HepG2 (cell line): ENCODE results near the gene TMEM220. TPM values are rescaled to one million over a fixed set of nuclear protein-coding genes. Genes with fewer than 3 reads are reported as not detected.

Source experiments
- ATAC-seq: fragments of 200-7000 bp; cut with Tn5 transposase; 3 replicates; pipeline ENCODE4 v1.9.1; 2020; ENCODE audit warnings: mild to moderate bottlenecking, moderate library complexity
- BruUV-seq: library from RNA; stranded (reverse); fragments of 400-500 nt; replicated peaks from 2 replicates; lab custom pipeline; 2021; lab: Mats Ljungman, UMichigan
- CTCF ChIA-PET: fragments of 300-600 bp; formaldehyde crosslinking; extraction: SDS; loops from one replicate; lab custom pipeline; 2021; ENCODE audit warnings: low total read pairs, inconsistent platforms, low intra/inter-chr PET ratio; lab: Yijun Ruan, JAX
- POLR2A ChIA-PET: fragments of 350-600 bp; sonication (Branson Sonifier 250); formaldehyde crosslinking; loops from one replicate; lab custom pipeline; 2020; ENCODE audit warnings: antibody characterized with exemption, inconsistent platforms; lab: Yijun Ruan, JAX
- DNase-seq: peaks from one replicate; pipeline ENCODE4 v3.0.0-alpha.2; 2015; ENCODE audit warnings: low spot score
- FAIRE-seq: peaks from 3 replicates; lab custom pipeline; 2011; peaks lifted over from hg19 to GRCh38; lab: Jason Lieb, UNC
- H2AFZ ChIP-seq: one replicate; pipeline ENCODE4 v1.6.1; 2011; ENCODE audit warnings: low read length, inconsistent platforms
- H3K27ac ChIP-seq: fragments of 300-600 bp; 3 replicates; pipeline ENCODE4 v1.8.0; 2011; ENCODE audit warnings: mixed run types, mild to moderate bottlenecking, mixed read lengths, low read length, inconsistent platforms; ENCODE audit not compliant: insufficient read depth; ENCODE audit errors: extremely low read length
- H3K27me3 ChIP-seq, 2 experiments: fragments of 200-600 bp in 1 of 2; 2 replicates in 1 of 2; 3 replicates in 1 of 2; pipeline versions ENCODE4 v1.6.0 to v1.8.0; 2011; ENCODE audit warnings: low read length in 2 of 2, mild to moderate bottlenecking in 2 of 2, moderate library complexity in 2 of 2, inconsistent platforms in 1 of 2; ENCODE audit not compliant: insufficient read depth in 2 of 2, control insufficient read depth in 1 of 2
- H3K36me3 ChIP-seq, 2 experiments: fragments of 200-600 bp in 1 of 2; replicated peaks in 1 of 2; 2 replicates in 1 of 2; 3 replicates in 1 of 2; pipeline versions ENCODE4 v1.5.1 to v1.8.0; 2011; ENCODE audit warnings: low read length in 2 of 2, inconsistent platforms in 1 of 2; ENCODE audit not compliant: insufficient read depth in 2 of 2, control insufficient read depth in 1 of 2
- H3K4me1 ChIP-seq: 2 replicates; pipeline ENCODE4 v1.5.1; 2012; ENCODE audit warnings: low read length, inconsistent platforms; ENCODE audit not compliant: insufficient read depth
- H3K4me2 ChIP-seq: 2 replicates; pipeline ENCODE4 v1.6.0; 2011; ENCODE audit warnings: low read depth, low read length, inconsistent platforms
- H3K4me3 ChIP-seq, 3 experiments: fragments of 200-600 bp in 1 of 3; sonication (generic), shearing (Covaris generic) in 1 of 3; replicated peaks in 1 of 3; 2 replicates each; pipeline ENCODE4 v1.5.1; 2011 to 2016; ENCODE audit warnings: low read length in 3 of 3, inconsistent platforms in 2 of 3, low read depth in 2 of 3, mild to moderate bottlenecking in 2 of 3, control low read depth in 1 of 3, mixed read lengths in 1 of 3; ENCODE audit not compliant: insufficient read depth in 1 of 3
- H3K79me2 ChIP-seq: one replicate; pipeline ENCODE4 v1.6.1; 2011; ENCODE audit warnings: low read length, inconsistent platforms; ENCODE audit not compliant: insufficient read depth
- H3K9ac ChIP-seq: 2 replicates; pipeline ENCODE4 v1.6.0; 2011; ENCODE audit warnings: mild to moderate bottlenecking, low read depth, low read length, inconsistent platforms; ENCODE audit not compliant: insufficient read depth
- H3K9me3 ChIP-seq: 2 replicates; pipeline ENCODE4 v1.5.1; 2012; ENCODE audit warnings: mild to moderate bottlenecking, low read length
- H4K20me1 ChIP-seq: 2 replicates; pipeline ENCODE4 v1.6.0; 2011; ENCODE audit warnings: inconsistent platforms, mild to moderate bottlenecking, low read length, moderate library complexity; ENCODE audit not compliant: insufficient read depth
- ESRRA ChIP-seq: sonication (generic); formaldehyde crosslinking; IDR thresholded peaks from 2 replicates; pipeline ENCODE4 v1.5.1; 2020; ENCODE audit warnings: mild to moderate bottlenecking, low read depth, missing genetic modification reagents
- ETV5 ChIP-seq: IDR thresholded peaks from 2 replicates; pipeline ENCODE4 v1.6.1; 2018; ENCODE audit warnings: missing biosample characterization, missing genetic modification reagents, inconsistent platforms, borderline replicate concordance
- GTF3A ChIP-seq: sonication (generic); formaldehyde crosslinking; conservative IDR thresholded peaks from 2 replicates; pipeline ENCODE4 v1.4.0; 2020; ENCODE audit warnings: mild to moderate bottlenecking, missing genetic modification reagents
- HCFC1 ChIP-seq: fragments of 150-350 bp; IDR thresholded peaks from 2 replicates; pipeline ENCODE4 v1.6.1; 2014; ENCODE audit warnings: low read depth, low read length
- HDAC2 ChIP-seq: sonication (generic); formaldehyde crosslinking; IDR thresholded peaks from 2 replicates; pipeline ENCODE4 v1.4.0; 2020; ENCODE audit warnings: missing genetic modification reagents
- HHEX ChIP-seq: IDR thresholded peaks from 2 replicates; pipeline ENCODE4 v1.6.1; 2016; ENCODE audit warnings: control low read depth
- KDM3A ChIP-seq: IDR thresholded peaks from 2 replicates; pipeline ENCODE4 v1.6.1; 2018; ENCODE audit warnings: low read depth, missing compliant biosample characterization
- POLR2G ChIP-seq: fragments of 200-400 bp; formaldehyde crosslinking; IDR thresholded peaks from 2 replicates; pipeline ENCODE4 v1.6.1; 2018; ENCODE audit warnings: mild to moderate bottlenecking, low read depth, low read length, moderate library complexity
- SKIL ChIP-seq: sonication (generic); formaldehyde crosslinking; IDR thresholded peaks from 2 replicates; pipeline ENCODE4 v1.8.0; 2022; ENCODE audit warnings: missing genetic modification reagents, mild to moderate bottlenecking, moderate library complexity, borderline replicate concordance
- TFAP4 ChIP-seq: sonication (generic); IDR thresholded peaks from 2 replicates; pipeline ENCODE4 v1.6.1; 2016; ENCODE audit warnings: low read depth, borderline replicate concordance
- THAP7 ChIP-seq: sonication (generic); formaldehyde crosslinking; IDR thresholded peaks from 2 replicates; pipeline ENCODE4 v1.8.1; 2023; ENCODE audit warnings: mild to moderate bottlenecking, missing genetic modification reagents
- ZFAT ChIP-seq: sonication (generic); formaldehyde crosslinking; conservative IDR thresholded peaks from 2 replicates; pipeline ENCODE4 v1.8.1; 2023; ENCODE audit warnings: missing genetic modification reagents, inconsistent platforms
- ZNF83 ChIP-seq: sonication (generic); formaldehyde crosslinking; IDR thresholded peaks from 2 replicates; pipeline ENCODE4 v1.4.0; 2020; ENCODE audit warnings: missing genetic modification reagents, mild to moderate bottlenecking, borderline replicate concordance
- WGBS: methylation state at CpG from one replicate; pipeline ENCODE4 v1.1.6; 2017; ENCODE audit warnings: low lambda C conversion rate; 5-methylcytosine and 5-hydroxymethylcytosine counted together
- in situ Hi-C: cut with HindIII; loops from 2 replicates; pipeline ENCODE4 v1.10.0; 2017; ENCODE audit warnings: low pct_unique_long_range_greater_than_20kb; ENCODE audit not compliant: extremely low pct_ligation_motif_present
- intact Hi-C: fragments of 100-400 bp; cut with micrococcal nuclease; formaldehyde crosslinking; loops from one replicate; pipeline ENCODE4 v1.10.0; 2022; ENCODE audit not compliant: unreplicated experiment
- polyA plus RNA-seq, 8 experiments: library from polyadenylated mRNA; depleted of rRNA in 3 of 8; stranded (reverse) in 7 of 8; unstranded in 1 of 8; fragments of >200 nt; fragmentation: Illumina TruSeq in 4 of 8; extraction: Trizol in 4 of 8; gene quantifications; 2 replicates each; pipeline versions ENCODE4 v1.2.1 to v1.2.3, GENCODE V29; 2011 to 2016; ENCODE audit warnings: low read depth in 4 of 8, missing spikeins in 1 of 8, mixed read lengths in 1 of 8; ENCODE audit not compliant: insufficient read depth in 1 of 8
- total RNA-seq, 5 experiments: library from RNA; depleted of rRNA; stranded (reverse); fragments of >200 nt; fragmentation: Illumina TruSeq; extraction: Trizol; gene quantifications; 2 replicates each; pipeline ENCODE4 v1.2.3, GENCODE V29; 2016; ENCODE audit warnings: low read depth in 1 of 5

Gene TMEM220
- total and polyA plus RNA-seq, 2 of the 13 experiments (the other 11 are each of a cell fraction or from before 2014, with no cell fraction given) = 1.3 to 2.2 TPM

GRCh38 chr17:10762037-10762436 lies 32.2 kb upstream of the TMEM220 start:
- Histone ChIP-seq H3K4me2 (no peak overlapping the region), H3K27ac (no peak overlapping the region)

More at GRCh38 chr17:10762037-10762436, 32.2 kb upstream of the TMEM220 start:
- intact Hi-C loops = no loop called here
- Histone ChIP-seq H3K4me1 (peaks cover 18% of the 10 kb centered on the region), H3K9ac (no peak overlapping the region), H3K79me2 (no peaks in the 10 kb centered on the region), H3K27me3 (no peaks in the 10 kb centered on the region; a peak in 1 of 5 replicates), H3K36me3 (no peaks in the 10 kb centered on the region), H2AFZ (no peak overlapping the region), H4K20me1 (no peaks in the 10 kb centered on the region), H3K4me3 (no peak overlapping the region), H3K9me3 (no peaks in the 10 kb centered on the region)
- no peak for ATAC-seq
- WGBS = 100% methylated on average over 1 of the region's 1 CpG
- in situ Hi-C loops = no loop called here
- FAIRE-seq = no peak
- DNase-seq = no peak
- TF ChIP-seq KDM3A = no peak
- TF ChIP-seq GTF3A (CRISPR knock-in tag) = no peak
- TF ChIP-seq ETV5 (CRISPR knock-in tag) = no peak
- no peak for TF ChIP-seq ESRRA (CRISPR knock-in tag)
- TF ChIP-seq HDAC2 (CRISPR knock-in tag) = no peak
- TF ChIP-seq ZFAT (CRISPR knock-in tag) = no peak
- no peak for TF ChIP-seq SKIL
- no peak for TF ChIP-seq THAP7 (CRISPR knock-in tag)
- TF ChIP-seq POLR2G = no peak
- no peak for TF ChIP-seq TFAP4
- TF ChIP-seq HCFC1 = no peak
- TF ChIP-seq ZNF83 (CRISPR knock-in tag) = no peak
- TF ChIP-seq HHEX = no peak
- POLR2A ChIA-PET = no interaction called here
- CTCF ChIA-PET = no interaction called here
- BruUV-seq = no TSS peak
